ENCODE measurements around the gene IL1RN.
A peak's percentile ranks its signal among the peaks of the same experiment; 100 is the strongest.

The IL1RN gene

DNA sequence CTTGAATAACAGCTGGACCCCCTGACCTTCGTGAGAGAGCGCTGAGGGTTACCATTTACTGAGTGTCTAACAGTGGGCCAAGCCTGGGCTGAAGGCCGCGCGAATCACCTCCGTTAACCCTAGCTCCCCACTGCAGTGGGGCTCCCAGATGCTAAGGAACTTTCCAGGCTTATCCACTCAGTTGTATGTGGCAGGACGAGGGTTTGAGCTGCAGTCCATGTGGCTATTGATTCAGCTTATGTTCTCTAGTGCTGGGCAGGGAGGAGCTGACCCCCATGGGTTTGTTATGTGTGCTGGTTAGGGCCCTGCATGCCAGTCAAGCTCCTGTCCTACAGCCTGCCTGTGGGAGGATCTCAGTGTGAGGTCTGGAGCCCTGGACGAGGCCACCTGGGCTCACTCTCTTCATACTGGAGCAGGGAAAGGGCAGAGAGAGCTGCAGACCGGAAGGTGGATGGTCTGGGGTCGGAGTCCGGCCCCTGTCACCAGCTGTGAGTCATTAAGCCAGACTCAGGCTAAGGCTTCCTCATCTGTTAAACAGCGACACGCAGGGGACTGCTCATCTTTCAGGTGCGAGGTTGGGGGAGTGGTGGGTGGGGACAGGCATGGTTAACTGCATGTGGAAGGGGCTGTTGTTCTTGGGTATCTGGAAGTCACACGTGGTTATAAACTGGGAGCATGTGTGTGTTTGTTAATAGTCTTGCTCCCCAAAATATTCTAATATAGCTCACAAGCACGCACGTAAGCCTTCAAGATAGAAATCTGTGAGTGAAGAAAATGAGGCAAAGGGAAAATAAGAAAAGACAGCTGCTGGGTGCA is 52.9 kb downstream of the IL1RN start:
- Histone ChIP-seq H3K4me3 (ENCODE audit: insufficient read depth, low read depth, low read length, poor library complexity, severe bottlenecking) (no peak overlapping the region), H3K27ac (ENCODE audit: insufficient read depth, low read length, poor library complexity, severe bottlenecking) (peak overlapping the region; percentile 52), H3K36me3 (ENCODE audit: control insufficient read depth, insufficient read depth, low read length) (peaks cover 37% of the 10 kb centered on the region)

DNA sequence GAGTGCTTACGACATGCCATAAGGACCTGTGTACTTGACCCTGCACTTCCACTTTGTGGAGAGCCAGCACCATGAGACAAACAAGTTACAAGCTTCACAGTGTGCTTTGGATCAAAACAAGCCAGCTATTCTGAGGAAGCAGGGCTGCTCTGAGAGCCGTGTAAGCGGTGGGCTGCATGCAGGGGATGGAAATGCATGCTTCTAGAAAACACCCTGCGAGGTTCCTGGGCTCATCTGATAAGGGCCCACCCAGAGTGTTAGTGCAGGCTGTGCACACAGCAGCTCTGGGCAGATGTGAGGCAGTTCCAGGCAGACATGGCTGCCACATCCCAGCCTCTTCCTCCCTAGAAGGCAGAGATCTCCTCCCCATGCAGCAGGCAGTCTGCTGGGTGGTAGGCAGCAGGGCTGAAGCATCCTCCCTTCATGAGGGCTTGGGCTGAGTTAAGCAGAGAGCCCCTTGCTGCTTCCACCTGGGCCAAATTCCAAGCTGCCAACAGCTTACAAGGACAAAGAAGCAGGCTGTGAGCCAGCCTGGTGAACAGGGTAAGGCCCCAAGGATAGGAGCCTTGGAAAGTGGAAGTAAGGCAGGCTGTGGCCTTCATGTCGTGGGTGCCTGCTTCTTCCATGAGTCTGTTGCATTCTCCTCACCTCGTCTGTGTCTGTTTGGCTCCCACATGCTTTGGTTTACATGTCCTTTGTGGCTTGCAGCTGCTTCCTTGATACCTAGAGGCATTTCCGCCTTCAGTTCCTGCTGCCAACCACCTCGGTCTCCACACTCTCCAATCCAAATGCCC is 54.1 kb downstream of the IL1RN start:
- peak overlapping the region; percentile 29 for H3K27ac ChIP-seq (ENCODE audit: insufficient read depth, low read length, poor library complexity, severe bottlenecking)
- no peak overlapping the region for H3K4me3 ChIP-seq (ENCODE audit: insufficient read depth, low read depth, low read length, poor library complexity, severe bottlenecking)
- DNase-seq: no peak
- no peaks in the 10 kb centered on the region for H3K9me3 ChIP-seq (ENCODE audit: control insufficient read depth, low read length)
- H3K36me3 ChIP-seq (ENCODE audit: control insufficient read depth, insufficient read depth, low read length): peaks cover 44% of the 10 kb centered on the region
- H3K4me1 ChIP-seq (ENCODE audit: control insufficient read depth, insufficient read depth, low read length, poor library complexity, severe bottlenecking): peaks cover 79% of the 10 kb centered on the region
- no peaks in the 10 kb centered on the region for H3K27me3 ChIP-seq (replicated peaks; ENCODE audit: control insufficient read depth, insufficient read depth, low read length, poor library complexity, severe bottlenecking)

More for the DNA sequence above, 52.9 kb downstream of the IL1RN start:
- peaks cover 83% of the 10 kb centered on the region for H3K4me1 ChIP-seq (ENCODE audit: control insufficient read depth, insufficient read depth, low read length, poor library complexity, severe bottlenecking)
- no peak for DNase-seq
- H3K9me3 ChIP-seq (ENCODE audit: control insufficient read depth, low read length): no peaks in the 10 kb centered on the region
- H3K27me3 ChIP-seq (replicated peaks; ENCODE audit: control insufficient read depth, insufficient read depth, low read length, poor library complexity, severe bottlenecking): no peaks in the 10 kb centered on the region

DNA sequence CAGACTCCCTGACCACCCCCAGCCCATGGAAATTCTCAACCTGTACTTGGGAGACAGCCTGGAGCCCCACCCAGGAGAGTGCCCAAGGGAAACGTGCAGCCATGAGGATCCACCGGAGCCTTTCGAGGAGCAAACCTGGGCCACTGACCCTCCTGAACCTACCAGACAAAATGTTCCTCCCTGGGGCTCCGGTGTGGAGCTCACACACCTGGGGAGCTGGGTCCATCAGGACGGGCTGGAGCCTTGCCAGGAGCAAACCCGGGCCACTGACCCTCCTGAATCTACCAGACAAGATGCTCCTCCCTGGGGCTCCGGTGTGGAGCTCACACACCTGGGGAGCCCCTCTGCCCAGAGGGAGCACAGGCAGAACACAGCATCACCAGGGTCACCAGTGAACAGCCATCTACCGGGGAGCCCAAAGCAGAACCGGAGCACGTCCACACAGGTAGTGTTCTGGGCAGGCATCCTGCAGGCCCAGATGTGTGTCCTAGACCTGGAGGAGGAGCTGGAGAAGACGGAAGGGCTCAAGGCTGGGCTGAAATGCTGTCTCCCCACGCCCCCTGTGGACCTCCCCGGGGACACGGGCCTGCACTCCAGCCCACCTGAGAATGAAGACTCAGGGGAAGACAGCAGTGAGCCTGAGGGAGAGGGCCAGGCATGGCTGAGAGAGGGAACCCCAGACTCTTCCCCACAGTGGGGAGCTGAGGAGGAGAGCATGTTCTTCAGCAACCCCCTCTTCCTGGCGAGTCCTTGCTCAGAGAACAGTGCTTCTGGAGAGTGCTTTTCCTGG is 55.3 kb downstream of the IL1RN start:
- Histone ChIP-seq H3K27ac (ENCODE audit: insufficient read depth, low read length, poor library complexity, severe bottlenecking) (no peak overlapping the region), H3K27me3 (replicated peaks; ENCODE audit: control insufficient read depth, insufficient read depth, low read length, poor library complexity, severe bottlenecking) (no peaks in the 10 kb centered on the region), H3K36me3 (ENCODE audit: control insufficient read depth, insufficient read depth, low read length) (peaks cover 39% of the 10 kb centered on the region), H3K4me3 (ENCODE audit: insufficient read depth, low read depth, low read length, poor library complexity, severe bottlenecking) (no peak overlapping the region), H3K9me3 (ENCODE audit: control insufficient read depth, low read length) (no peaks in the 10 kb centered on the region), H3K4me1 (ENCODE audit: control insufficient read depth, insufficient read depth, low read length, poor library complexity, severe bottlenecking) (peaks cover 69% of the 10 kb centered on the region)
- no peak for DNase-seq

DNA sequence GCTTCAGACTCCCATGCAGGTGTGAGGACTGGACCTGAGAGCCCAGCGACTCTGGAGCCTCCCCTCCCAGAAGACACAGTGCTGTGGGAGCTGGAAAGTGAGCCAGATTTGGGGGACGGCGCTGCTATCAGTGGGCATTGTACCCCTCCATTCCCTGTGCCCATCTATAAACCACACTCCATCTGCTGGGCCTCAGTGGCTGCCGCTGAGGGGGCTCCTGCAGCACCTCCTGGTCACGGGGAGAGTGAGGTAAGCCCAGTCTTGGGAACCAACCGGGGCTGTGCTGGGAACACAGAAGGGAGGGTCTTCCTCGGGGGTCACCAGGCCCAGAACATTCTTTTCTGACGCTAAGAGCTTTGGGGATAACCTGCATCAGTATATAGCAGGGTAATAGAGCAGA is 55.9 kb downstream of the IL1RN start:
- no peak overlapping the region for H3K4me3 ChIP-seq (ENCODE audit: insufficient read depth, low read depth, low read length, poor library complexity, severe bottlenecking)
- no peak for DNase-seq
- H3K27ac ChIP-seq (ENCODE audit: insufficient read depth, low read length, poor library complexity, severe bottlenecking): no peak overlapping the region
- H3K9me3 ChIP-seq (ENCODE audit: control insufficient read depth, low read length): no peaks in the 10 kb centered on the region
- peaks cover 37% of the 10 kb centered on the region for H3K36me3 ChIP-seq (ENCODE audit: control insufficient read depth, insufficient read depth, low read length)
- peaks cover 69% of the 10 kb centered on the region for H3K4me1 ChIP-seq (ENCODE audit: control insufficient read depth, insufficient read depth, low read length, poor library complexity, severe bottlenecking)
- no peaks in the 10 kb centered on the region for H3K27me3 ChIP-seq (replicated peaks; ENCODE audit: control insufficient read depth, insufficient read depth, low read length, poor library complexity, severe bottlenecking)

Data from effector memory CD4-positive, alpha-beta T cell (primary cell).